ENCODE measurements around the gene CHST1.

The CHST1 gene, protein sequence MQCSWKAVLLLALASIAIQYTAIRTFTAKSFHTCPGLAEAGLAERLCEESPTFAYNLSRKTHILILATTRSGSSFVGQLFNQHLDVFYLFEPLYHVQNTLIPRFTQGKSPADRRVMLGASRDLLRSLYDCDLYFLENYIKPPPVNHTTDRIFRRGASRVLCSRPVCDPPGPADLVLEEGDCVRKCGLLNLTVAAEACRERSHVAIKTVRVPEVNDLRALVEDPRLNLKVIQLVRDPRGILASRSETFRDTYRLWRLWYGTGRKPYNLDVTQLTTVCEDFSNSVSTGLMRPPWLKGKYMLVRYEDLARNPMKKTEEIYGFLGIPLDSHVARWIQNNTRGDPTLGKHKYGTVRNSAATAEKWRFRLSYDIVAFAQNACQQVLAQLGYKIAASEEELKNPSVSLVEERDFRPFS

DNA sequence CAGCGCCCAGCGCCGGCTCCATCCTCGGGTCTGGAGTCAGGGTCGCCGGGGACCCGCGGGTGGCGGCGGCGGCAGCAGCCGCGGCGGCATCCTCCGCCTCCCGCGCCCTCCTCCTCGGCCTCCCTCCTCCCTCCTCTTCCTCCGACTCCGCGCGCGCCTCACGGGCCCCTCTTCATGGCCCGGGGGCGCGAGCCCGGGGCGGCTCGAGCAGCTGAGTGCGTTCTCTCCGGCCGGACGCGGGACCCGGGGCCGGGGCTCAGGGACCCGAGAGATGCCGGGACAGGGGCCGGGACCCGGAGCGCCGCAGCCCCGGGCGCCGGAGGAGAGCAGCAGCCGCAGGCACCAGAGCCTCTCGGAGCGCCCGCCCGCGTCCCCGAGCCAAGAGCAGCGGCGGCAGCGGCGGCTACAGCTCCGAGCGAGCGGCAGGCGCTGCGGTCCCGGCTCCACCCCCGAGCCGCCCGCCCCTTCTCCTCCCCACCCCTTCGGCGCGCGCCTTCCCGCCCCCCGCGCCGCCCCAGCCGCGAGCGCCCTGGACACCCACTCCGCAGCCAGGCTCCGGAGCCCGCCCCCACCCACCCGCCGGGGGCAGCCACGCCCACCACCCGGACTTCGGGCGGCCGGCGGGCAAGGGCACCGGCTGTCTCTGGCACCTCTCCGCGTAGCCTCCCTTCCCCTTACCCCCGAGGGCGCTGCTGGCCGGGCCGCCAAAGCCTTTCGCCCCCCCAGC lies at the start of gene CHST1:
Gene CHST1, minus strand, starts transcription at position 417 of the 727 bp plus-strand sequence. CDS start 14,699 bp downstream, outside the sequence.
- DNase-seq = no peak

- no peak for DNase-seq
These were observed 48.2 kb upstream of the CHST1 start for GRCh38 chr11:45713573-45713972.

GRCh38 chr11:45710561-45710960 lies 45.1 kb upstream of the CHST1 start:
- DNase-seq = no peak

GRCh38 chr11:45708887-45709663 lies 43.7 kb upstream of the CHST1 start:
- no peak for DNase-seq

GRCh38 chr11:45704635-45705034 lies 39.2 kb upstream of the CHST1 start:
- no peak for DNase-seq

GRCh38 chr11:45704133-45704532 lies 38.7 kb upstream of the CHST1 start:
- DNase-seq = no peak

GRCh38 chr11:45702511-45702910 lies 37.1 kb upstream of the CHST1 start:
- no peak for DNase-seq

DNA sequence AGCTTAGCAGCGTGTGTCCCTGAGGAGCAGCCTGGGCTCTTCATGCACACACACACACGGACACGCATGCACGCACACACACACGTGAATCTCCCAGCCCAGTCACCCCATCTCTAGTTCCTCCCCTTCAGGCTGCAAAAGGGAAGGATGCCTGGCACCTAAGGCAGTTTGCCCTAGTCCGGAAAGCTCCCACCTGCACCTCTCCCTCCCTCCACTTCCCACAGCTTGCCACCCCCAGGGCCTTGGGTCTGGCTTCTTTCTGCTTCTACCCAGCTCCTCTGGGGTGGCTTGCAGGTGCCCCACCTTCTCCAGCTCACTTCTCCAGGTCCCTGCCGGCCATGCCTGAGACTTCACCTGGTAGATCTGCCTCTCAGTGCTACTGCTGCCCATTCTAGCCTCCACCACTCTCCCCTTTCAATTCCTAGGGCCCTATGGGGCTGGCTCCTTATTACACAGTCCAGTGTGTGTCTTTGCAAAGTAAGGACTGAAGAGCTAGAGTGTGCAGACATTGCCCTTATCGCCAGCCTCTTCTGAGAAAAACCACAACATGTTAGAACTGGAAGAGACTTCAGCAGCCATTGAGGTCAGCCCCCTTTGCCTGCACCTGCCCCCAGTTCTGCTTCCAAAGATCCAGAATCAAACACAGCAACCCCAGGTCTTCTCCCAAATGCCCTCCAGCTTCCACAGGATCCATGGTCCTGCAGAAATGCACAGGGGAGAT lies 33.5 kb upstream of the CHST1 start:
- DNase-seq = no peak

DNA sequence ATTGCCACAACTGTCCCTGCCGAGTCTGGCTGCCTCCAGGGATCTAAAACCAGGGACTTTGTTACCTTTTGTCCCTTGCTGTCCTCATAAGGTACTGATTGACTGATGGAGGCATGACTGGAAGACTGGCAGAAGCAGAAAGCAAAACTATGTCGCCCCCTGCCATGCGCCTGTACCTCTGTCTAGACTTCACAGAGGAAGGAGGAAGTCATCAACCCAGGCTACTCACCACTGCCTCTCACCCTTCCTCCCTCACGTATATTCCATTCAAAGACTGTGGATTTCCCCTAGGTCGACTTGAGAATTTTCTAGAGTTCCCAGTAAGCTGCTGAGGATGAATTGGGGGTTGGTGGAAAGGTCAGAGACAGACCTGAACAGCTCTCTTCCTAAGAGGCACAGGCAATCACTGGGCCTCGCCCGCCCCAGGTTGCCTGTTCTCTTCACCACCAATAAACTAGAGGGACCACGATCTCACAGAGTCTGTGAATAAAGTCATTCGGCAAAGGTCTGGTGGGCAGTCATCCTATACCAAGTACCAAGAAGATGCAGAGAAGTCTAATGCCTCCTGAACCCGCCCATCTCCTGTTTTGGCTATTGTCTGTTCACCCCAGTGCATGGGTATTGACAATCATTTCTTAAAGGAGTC lies 27.5 kb upstream of the CHST1 start:
- no peak for DNase-seq

GRCh38 chr11:45688472-45689033 lies 23.1 kb upstream of the CHST1 start:
- no peak for DNase-seq

DNA sequence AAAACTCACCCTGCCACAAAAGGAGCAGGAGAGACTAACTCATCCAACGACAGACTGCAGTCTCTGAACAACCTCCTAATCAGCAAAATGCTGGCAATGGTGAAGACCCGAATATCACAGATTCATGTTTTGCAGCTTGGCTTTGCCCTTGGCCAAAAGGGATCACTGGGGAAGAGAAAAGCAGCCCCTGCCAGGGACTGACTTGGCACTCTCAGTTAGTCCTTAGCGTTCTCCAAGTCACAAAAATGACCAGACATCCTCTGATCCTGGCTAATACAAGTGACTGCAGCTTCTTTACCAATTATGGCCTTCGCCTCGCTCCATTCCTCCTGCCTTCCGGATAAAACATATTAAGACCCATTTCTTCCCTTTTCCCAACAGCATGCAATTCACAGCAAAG lies 22.4 kb upstream of the CHST1 start:
- no peak for DNase-seq

GRCh38 chr11:45685964-45686537 lies 20.6 kb upstream of the CHST1 start:
- DNase-seq = no peak

DNA sequence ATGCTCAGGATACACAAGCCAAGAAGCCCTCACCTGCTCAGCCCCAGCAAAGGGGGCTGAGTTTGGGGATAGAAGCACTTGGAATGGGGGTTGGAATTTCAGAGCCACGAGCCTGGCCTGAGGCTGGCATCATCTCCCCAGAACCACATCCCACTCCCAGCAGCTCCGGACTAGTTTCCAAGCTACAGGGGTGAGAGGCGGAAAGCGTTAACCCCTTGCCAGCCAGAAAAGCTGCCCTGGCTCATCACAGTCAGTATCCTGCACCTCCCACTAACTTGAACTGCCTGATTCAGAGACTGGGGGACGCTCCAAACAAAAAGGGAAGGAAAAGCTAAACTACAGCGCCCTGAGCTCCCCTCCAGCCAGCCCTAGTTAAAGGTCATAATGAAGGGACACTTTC lies 19.0 kb upstream of the CHST1 start:
- DNase-seq = no peak

DNA sequence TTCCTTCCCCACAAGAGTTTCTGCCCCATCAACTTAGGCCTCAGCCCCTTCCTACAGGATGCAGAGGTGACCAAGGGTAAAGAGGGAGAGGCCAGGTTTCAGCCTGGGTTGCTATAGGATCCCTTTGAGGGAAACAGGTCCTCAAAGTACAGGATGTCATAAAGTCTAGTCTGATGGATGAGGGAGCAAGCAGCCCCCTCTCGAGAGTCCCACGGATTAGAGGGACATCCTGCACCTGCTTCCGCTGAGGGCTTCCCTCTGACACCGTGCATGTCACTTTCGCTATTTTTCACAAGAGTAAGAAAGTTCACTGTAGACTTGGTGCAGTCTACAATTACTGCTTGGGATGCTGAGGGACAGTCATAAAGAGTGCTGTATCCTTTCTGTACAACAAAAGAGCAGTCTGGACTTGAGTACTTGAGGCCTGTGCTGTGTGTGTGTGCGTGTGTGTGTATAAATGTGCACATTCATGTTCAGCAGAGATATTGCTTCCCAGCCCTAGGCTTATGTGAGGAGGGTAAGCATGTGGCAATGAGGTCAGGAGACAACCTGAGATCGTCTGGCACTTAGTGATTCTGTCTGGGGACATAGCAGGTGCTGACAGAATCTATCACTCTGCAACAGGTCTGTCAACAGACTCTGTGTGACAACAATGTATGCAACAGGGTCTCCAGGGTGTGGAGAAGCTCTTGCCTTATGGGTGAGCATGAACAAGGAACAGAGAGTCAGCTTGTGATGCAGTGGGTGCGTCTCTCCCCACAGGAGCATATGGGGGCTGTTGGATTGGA lies 18.0 kb upstream of the CHST1 start:
- DNase-seq = no peak

DNA sequence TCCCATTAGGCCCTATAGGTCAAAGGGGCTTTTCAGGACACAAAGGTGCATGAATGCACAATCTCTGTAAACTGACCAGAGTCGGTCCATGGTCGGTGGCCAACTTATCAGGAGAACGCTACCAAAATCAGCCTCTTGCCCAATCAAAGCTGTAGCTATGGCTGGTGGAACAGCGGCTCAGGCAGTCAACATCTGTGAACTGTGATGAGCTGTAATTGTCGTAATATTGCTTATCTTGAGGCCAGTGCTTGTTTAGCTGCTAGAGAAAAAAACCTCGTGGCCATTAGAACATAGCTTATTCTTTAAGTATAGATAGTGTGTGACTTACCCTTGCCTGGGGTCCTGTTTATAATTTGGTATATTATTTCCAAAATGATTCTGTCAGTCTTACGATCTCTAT lies 14.4 kb upstream of the CHST1 start:
- no peak for DNase-seq

DNA sequence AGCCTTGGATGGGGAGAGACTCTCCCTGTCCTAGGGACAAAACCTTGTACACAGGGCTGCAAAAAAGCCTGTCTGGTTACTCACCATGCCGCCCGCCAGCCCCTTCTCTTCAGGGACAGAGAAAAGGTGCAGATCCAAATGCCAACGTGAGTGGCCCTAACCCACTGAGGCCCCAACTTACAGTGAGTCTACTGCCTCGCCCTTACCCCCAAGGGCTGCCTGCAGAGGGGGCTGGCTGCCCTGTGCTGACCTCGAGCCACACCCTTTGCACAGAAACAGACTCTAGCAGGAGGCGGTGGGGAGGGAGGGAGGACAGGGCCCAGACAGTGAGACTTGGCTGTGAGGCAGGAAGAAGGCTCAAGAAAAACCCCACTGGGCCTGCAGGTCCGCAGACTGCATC lies 13.6 kb upstream of the CHST1 start:
- DNase-seq = no peak

DNA sequence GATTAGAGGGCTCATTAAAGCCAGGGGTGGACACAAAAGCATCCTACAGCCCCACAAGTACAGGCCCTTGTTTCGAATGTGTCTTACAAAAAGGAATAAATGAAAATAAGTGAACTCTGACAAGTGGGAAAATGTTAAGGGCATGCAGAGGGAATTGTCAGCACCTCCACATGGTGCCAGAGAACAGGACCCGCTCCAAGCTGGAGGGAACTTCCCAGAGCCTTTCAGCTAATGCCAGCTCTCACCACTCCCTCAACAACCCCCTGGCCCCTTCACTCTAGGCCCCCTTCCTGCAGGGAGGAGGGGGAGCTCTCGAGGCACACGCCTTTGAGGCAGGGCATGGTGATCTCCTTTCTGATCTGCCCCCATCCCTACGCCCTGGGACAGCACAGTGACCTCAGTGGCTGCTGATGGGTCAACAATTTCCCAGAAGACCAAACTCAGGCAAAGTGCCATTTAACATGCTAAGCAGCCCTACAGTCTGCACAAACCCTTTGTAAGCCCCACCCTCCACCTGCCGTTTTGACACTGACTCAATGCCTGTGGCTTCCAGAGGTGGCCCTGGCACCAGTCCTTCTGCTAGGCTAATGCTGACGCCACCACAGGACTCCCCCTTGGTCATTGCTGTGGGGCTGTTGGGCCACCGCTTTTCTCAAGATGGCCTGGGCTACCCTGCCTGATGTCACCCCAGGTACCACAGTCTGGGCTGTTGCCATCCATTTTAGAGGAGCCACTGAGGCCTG lies 12.5 kb upstream of the CHST1 start:
- no peak for DNase-seq

DNA sequence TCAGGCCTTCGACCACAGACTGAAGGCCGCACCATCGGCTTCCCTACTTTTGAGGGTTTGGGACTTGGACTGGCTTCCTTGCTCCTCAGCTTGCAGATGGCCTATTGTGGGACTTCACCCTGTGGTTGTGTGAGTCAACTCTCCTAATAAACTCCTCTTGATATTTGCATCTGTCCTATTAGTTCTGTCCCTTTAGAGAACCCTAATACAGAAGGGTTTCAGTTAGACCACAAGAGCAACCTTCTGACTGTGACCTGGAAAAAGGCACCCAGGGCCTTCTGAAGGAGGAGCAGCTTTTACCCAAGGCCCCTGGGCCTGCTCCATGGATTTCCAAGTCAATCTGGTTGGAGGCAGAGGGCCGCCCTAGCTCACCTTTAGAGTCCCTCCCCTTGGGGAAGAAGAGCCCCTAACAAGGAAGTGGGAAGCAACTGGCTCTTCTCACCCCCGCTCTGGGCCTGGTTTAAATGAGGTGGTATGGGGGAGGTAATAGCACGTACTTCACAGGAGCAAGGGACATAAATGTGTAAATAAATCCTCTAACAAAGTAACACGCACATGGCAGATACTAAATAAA lies 11.2 kb upstream of the CHST1 start:
- DNase-seq = no peak

DNA sequence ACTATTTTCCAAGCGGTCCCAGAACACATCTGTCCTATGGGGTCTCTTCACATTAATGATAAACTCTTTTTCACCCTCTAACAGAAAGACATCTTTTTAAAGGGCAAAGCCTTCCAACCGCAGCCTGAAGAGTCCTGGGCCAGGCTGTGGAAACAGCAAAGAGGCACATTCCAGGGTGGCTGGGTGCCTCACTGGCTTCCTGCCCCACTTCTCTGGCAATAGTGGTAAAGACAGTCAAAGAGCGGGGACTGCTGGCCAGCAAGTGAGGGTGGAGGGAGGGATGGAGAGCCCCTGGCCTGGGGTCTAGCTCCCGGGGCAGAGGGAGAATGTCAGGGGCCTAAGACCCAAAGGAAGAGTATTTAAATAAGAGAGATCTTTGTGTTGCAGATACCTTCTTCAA lies 10.2 kb upstream of the CHST1 start:
- DNase-seq = no peak
